Panc1 (cell line): Measurements from ENCODE around the gene SEPTIN5. TPM values are rescaled to one million over a fixed set of nuclear protein-coding genes. Genes with fewer than 3 reads are reported as not detected.

Experiments used
- ATAC-seq: fragments of 200-7000 bp; cut with Tn5 transposase; 2 replicates; pipeline ENCODE4 v1.9.1; 2020; ENCODE audit warnings: mild to moderate bottlenecking, moderate library complexity
- BruUV-seq: library from RNA; stranded (reverse); fragments of 400-500 nt; replicated peaks from 2 replicates; lab custom pipeline; 2021; lab: Mats Ljungman, UMichigan
- CTCF ChIA-PET: fragments of 300-600 bp; sonication (Branson Sonifier 250); formaldehyde crosslinking; loops from one replicate; lab custom pipeline; 2022; ENCODE audit warnings: antibody characterized with exemption; lab: Charles Lee
- POLR2A ChIA-PET: fragments of 300-600 bp; sonication (Branson Sonifier 250); formaldehyde crosslinking; loops from one replicate; lab custom pipeline; 2022; ENCODE audit warnings: antibody characterized with exemption; lab: Charles Lee
- DNase-seq: peaks from one replicate; pipeline ENCODE4 v3.0.0-alpha.2; 2010; ENCODE audit warnings: low read depth, low spot score
- H3K27ac ChIP-seq: 2 replicates; pipeline ENCODE4 v1.5.1; 2011; ENCODE audit warnings: mild to moderate bottlenecking, low read length, inconsistent platforms
- H3K27me3 ChIP-seq: fragments of 200-500 bp; sonication (Bioruptor generic); 2 replicates; pipeline ENCODE4 v1.6.0; 2014; ENCODE audit warnings: low read length, inconsistent platforms; ENCODE audit not compliant: control insufficient read depth, insufficient read depth
- H3K36me3 ChIP-seq: fragments of 200-500 bp; sonication (Bioruptor generic); 2 replicates; pipeline ENCODE4 v1.5.1; 2014; ENCODE audit warnings: inconsistent platforms, mild to moderate bottlenecking, low read length, moderate library complexity; ENCODE audit not compliant: control insufficient read depth, insufficient read depth
- H3K4me1 ChIP-seq: 2 replicates; pipeline ENCODE4 v1.5.1; 2011; ENCODE audit warnings: inconsistent platforms, mild to moderate bottlenecking, low read length, moderate library complexity; ENCODE audit not compliant: control insufficient read depth, insufficient read depth
- H3K4me3 ChIP-seq, 2 experiments: 2 replicates each; pipeline ENCODE4 v1.5.1; 2011 to 2012; ENCODE audit warnings: low read depth in 2 of 2, low read length in 2 of 2, mild to moderate bottlenecking in 2 of 2, inconsistent platforms in 1 of 2, moderate library complexity in 1 of 2
- H3K9me3 ChIP-seq: fragments of 200-500 bp; sonication (Bioruptor generic); 2 replicates; pipeline ENCODE4 v1.5.1; 2014; ENCODE audit warnings: low read depth, mild to moderate bottlenecking, inconsistent platforms, low read length, moderate library complexity; ENCODE audit not compliant: control insufficient read depth, insufficient read depth
- CTCF ChIP-seq: fragments of 450-650 bp; IDR thresholded peaks from 2 replicates; pipeline ENCODE4 v1.5.1; 2017; ENCODE audit warnings: mild to moderate bottlenecking
- POLR2AphosphoS5 ChIP-seq: IDR thresholded peaks from 2 replicates; pipeline ENCODE4 v1.6.1; 2012; ENCODE audit warnings: mild to moderate bottlenecking, low read depth, low read length, moderate library complexity
- REST ChIP-seq, 2 experiments: IDR thresholded peaks; 2 replicates each; pipeline ENCODE4 v1.6.1; 2011 to 2012; ENCODE audit warnings: low read depth in 2 of 2, control low read depth in 1 of 2, low read length in 1 of 2, mild to moderate bottlenecking in 1 of 2, moderate library complexity in 1 of 2; ENCODE audit not compliant: insufficient read depth in 1 of 2
- SIN3A ChIP-seq: IDR thresholded peaks from 2 replicates; pipeline ENCODE4 v1.6.1; 2012; ENCODE audit warnings: low read depth, mild to moderate bottlenecking, low read length, moderate library complexity, borderline replicate concordance; ENCODE audit not compliant: insufficient read depth
- TCF7L2 ChIP-seq: IDR thresholded peaks from 2 replicates; pipeline ENCODE4 v1.6.1; 2011; ENCODE audit warnings: mild to moderate bottlenecking, low read depth, low read length, inconsistent platforms
- in situ Hi-C: cut with HindIII; loops from 2 replicates; pipeline ENCODE4 v1.10.0; 2016; ENCODE audit warnings: low sequenced_read_pairs, low pct_unique_long_range_greater_than_20kb
- intact Hi-C: fragments of 100-400 bp; cut with micrococcal nuclease; formaldehyde crosslinking; loops from one replicate; pipeline ENCODE4 v1.10.0; 2022; ENCODE audit not compliant: unreplicated experiment
- total RNA-seq: library from RNA; stranded (reverse); gene quantifications from one replicate; pipeline ENCODE4 v1.2.1, GENCODE V29; 2021; ENCODE audit not compliant: unreplicated experiment

Gene SEPTIN5
- total RNA-seq, 1 experiment from 2014 or later, result 17.2 TPM

GRCh38 chr22:19767427-19768341 lies 53.4 kb downstream of the SEPTIN5 start:
- Histone ChIP-seq H3K4me1 (peaks cover 23% of the 10 kb centered on the region), H3K36me3 (no peaks in the 10 kb centered on the region; the same call in 1 of the 2 replicates), H3K4me3 (no peak overlapping the region), H3K9me3 (no peaks in the 10 kb centered on the region), H3K27me3 (no peaks in the 10 kb centered on the region), H3K27ac (no peak overlapping the region)
- intact Hi-C loops, result no loop called here
- CTCF ChIA-PET, result no interaction called here
- no TSS peak for BruUV-seq
- DNase-seq (no peak), ATAC-seq (peak; percentile 39)
- TF ChIP-seq TCF7L2 (no peak), SIN3A (no peak), POLR2AphosphoS5 (no peak; the same call in 1 of the 2 replicates), REST (IDR thresholded peaks at IDR 0.05; ENCODE audit: insufficient read depth in 1 of 2, low read depth in 2 of 2, low read length in 1 of 2) (no peak), CTCF (no peak)
- POLR2A ChIA-PET, result no interaction called here
- in situ Hi-C loops, result no loop called here

- intact Hi-C loops (no loop called here), in situ Hi-C loops (no loop called here)
- no peak overlapping the region for H3K4me3 ChIP-seq
- H3K27ac ChIP-seq, result no peak overlapping the region
- POLR2A ChIA-PET, result no interaction called here
- no TSS peak for BruUV-seq
- no peaks in the 10 kb centered on the region; the same call in 1 of the 2 replicates for H3K36me3 ChIP-seq
- ATAC-seq (no peak), DNase-seq (no peak)
- no peak for TF ChIP-seq TCF7L2
- no peak for TF ChIP-seq CTCF
- no peak for TF ChIP-seq REST (IDR thresholded peaks at IDR 0.05; ENCODE audit: insufficient read depth in 1 of 2, low read depth in 2 of 2, low read length in 1 of 2)
- TF ChIP-seq POLR2AphosphoS5, result no peak
- TF ChIP-seq SIN3A, result no peak
- CTCF ChIA-PET, result no interaction called here
- no peaks in the 10 kb centered on the region for H3K27me3 ChIP-seq
- peaks cover 15% of the 10 kb centered on the region for H3K4me1 ChIP-seq
- H3K9me3 ChIP-seq, result no peaks in the 10 kb centered on the region
These were observed 55.1 kb downstream of the SEPTIN5 start for GRCh38 chr22:19769393-19769715.
